RPMI8226 (cell line): ENCODE data around the gene NUDT5.

Experiments used
- DNase-seq: peaks from one replicate; pipeline ENCODE4 v3.0.0-alpha.2; 2015

NUDT5 gene

DNA sequence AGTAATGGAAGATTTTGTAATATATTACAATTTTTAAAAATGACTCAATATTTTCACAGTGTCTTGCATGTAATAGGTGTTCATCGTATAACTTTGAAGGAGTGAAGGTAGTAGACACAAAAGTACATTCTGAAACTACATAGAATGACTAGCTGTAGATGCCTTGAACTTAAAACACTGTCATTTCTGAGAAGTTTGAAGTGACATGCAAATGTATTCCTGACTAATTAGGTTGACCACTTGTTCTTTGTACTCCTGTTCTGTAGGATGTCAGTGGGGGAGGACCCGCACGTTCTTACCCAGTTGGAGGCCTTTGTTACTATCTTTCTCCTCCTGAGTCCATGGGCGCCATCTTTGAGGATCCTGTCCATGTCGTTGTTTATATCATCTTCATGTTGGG is 35.0 kb downstream of the NUDT5 start:
- no peak for DNase-seq

DNA sequence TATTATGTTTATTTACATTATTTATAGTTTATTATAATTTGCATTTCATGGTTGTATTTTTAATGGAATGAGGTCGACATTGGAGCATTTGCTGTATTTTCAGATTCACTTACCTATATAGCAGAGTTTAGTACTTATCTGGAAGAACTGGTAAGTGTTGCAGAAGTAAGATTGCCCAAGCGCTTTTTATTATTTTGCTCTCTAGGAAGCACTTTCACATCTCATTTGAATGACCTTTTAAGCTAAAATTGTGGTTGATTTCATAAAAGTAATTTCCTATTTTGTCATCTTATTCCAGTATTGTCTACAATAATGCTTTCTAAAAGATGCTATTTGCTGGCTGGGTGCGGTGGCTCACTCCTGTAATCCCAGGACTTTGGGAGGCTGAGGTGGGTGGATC is 37.6 kb downstream of the NUDT5 start:
- no peak for DNase-seq

DNA sequence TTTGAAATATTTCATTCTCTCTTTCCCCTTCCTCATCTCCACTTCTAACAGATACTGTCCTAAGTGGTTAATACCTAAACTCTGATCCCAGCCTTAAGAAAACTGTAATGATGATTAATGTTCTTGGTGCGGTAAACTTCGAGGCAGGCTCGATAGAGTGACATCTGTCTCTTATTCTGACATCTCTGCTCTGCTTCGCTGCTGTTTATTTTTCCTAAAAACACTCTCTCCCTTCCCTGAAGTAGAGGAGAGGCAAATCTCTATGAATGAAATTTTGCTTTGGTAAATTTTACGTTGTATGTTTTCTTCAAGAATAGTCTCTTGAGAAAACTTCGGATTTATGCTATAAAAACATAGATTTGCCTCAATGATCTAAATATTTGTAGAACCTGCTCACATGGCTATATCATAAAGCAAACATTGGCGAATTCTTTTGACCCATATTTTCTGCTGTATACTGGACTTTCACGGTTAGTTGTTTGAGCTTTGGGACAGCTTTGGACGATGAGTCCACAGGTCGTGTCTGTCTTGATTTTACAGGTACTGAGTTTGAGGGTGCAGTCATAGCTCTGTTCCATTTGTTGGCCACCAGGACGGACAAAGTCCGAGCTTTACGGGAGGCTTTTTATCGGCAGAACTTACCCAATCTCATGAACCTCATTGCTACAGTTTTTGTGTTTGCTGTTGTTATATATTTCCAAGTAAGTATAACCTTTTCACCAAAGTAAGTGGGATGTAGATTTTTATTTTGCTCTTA is 39.1 kb downstream of the NUDT5 start:
- DNase-seq, result no peak

- no peak for DNase-seq
These were observed 41.2 kb downstream of the NUDT5 start for GRCh38 chr10:12154516-12154915.

GRCh38 chr10:12150163-12150562 is 45.5 kb downstream of the NUDT5 start:
- DNase-seq, result no peak

- DNase-seq, result no peak
These were observed 51.2 kb downstream of the NUDT5 start for GRCh38 chr10:12144538-12144937.

DNA sequence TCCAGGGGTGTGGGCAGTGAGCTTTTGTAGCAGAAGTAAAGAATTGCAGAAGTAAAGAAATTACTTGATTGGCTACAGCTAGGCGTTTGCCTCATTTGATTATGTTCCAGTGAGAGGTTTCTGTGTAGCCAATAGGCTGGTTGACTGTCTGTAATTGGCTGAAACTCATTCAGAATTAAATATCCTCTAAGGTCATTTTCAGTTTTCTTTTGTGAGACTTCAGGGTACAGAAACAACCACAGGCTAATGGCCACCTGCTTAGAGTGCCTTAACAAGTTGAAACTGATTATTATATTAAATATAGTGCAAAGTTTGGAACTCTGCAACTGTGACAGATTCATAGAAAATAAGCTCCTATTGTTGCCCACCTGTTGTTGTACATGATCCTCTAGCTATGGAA is 55.7 kb downstream of the NUDT5 start:
- no peak for DNase-seq

- no peak for DNase-seq
These were observed 60.1 kb downstream of the NUDT5 start for GRCh38 chr10:12135631-12136030.

DNA sequence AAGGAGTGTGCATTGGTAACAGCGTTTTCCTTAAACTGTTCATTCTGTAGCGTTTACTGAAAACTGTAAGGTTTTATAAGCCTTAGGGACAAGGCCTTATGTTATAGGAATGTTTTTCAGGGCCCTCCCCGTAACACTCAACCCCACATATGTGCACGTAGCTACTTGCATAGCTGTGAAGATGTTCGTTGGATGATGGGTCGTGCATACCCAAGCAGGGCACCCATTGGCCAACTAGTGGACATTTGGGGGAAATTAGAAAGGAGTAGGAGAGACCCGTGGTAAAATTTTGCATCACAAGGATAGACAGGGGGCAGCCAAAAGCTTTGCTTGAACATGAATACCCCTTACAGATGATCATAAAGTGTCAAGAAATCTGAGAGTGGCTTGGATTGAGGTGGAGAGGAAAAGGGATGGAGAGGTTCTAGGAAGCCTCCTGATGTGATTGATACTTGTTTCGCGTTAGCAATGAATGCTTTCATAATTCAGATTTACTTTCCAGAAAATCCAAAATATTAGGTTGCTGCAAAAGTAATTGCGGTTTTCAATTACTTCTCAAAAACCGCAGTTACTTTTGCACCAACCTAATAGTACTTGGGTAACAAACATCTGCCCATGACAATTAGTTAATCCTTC is 65.3 kb downstream of the NUDT5 start:
- peak; percentile 73 for DNase-seq

- DNase-seq, result peak; percentile 98
These were observed 66.2 kb downstream of the NUDT5 start, which contains the start of gene SEC61A2 for GRCh38 chr10:12129222-12130111. TSS of gene SEC61A2 (plus strand) at chr10:12129677. CDS start at chr10:12129788, 111 bp downstream.

DNA sequence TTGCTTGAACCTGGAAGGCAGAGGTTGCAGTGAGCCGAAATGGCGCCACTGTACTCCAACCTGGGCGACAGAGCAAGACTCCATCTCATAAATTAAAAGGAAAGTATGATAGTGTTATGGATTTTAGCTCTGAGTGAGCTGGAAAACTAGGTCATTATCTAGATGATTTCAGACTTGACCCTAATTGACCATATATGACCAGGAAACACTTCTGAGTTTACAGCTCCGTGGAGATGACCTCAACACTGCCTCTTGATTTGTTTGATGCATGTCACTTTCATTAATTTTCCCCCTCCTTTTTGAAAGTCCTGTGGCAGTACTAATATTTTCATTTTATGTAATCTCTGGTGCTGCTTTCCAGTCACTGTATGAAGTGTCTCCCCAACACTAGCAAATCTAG is 74.0 kb downstream of the NUDT5 start:
- no peak for DNase-seq
